Left cardiac atrium (tissue), 4 donors: Measurements from ENCODE around the gene KANTR. TPM values are rescaled to one million over a fixed set of nuclear protein-coding genes. Genes with fewer than 3 reads are reported as not detected.
A peak's percentile ranks its signal among the peaks of the same experiment; 100 is the strongest.

Experiments
- ATAC-seq, 2 donors: fragments of 200-7000 bp; cut with Tn5 transposase; one replicate each; pipeline ENCODE4 v1.9.1; 2020; ENCODE audit warnings: mild to moderate bottlenecking in 2 of 2, moderate library complexity in 2 of 2
- DNase-seq: peaks from one replicate; pipeline ENCODE4 v3.0.0-alpha.2; 2020
- intact Hi-C, 2 donors: fragments of 100-400 bp; cut with DNase I; formaldehyde crosslinking; loops; one replicate each; pipeline versions ENCODE4 v1.14.1 to v1.15.1; 2022 to 2023
- long read RNA-seq: library from polyadenylated mRNA; unstranded; transcript quantifications from one replicate; pipeline ENCODE4 v2.0.0, GENCODE V29; 2021
- total RNA-seq, 2 donors: library from RNA; stranded (reverse); fragmentation: NEBNext Ultra II Directional; extraction: Animal tissue kit (Norgen Biotek cat#: 25700); gene quantifications; one replicate each; pipeline ENCODE4 v1.2.1, GENCODE V29; 2021
- donor health status: DM: no; HTN: yes; CAD: no.
- donor health status: DM: no; HTN: yes; CAD: no; lungs with severe emphysema.
- donor health status: DM: yes; HTN: yes; CAD: no.
- donor health status: Dilated cardiomyopathy.

Gene KANTR
- 1 to 10 TPM; 5.4 to 5.7 TPM for total RNA-seq
- long read RNA-seq, result 0 reads

- ATAC-seq (peak; percentile 93 to 95), DNase-seq (peak; percentile 86)
- intact Hi-C loops, result loop anchor here in 1 of 2 donors (1.0 kb wide), 1 partner anchor 23 kb away; no protein-coding TSS in a partner anchor
These were observed at the start of gene KANTR for GRCh38 chrX:53093748-53094581. KANTR (plus strand) TSS chrX:53094142; CDS start chrX:53124273, 30,131 bp downstream.

- no peak for DNase-seq
- ATAC-seq, result no peak
- intact Hi-C loops, result no loop called here
These were observed 48.9 kb upstream of the KANTR start for GRCh38 chrX:53044995-53045394.

GRCh38 chrX:53047228-53047627 is 46.7 kb upstream of the KANTR start:
- intact Hi-C loops, result no loop called here
- no peak for DNase-seq
- ATAC-seq, result no peak

GRCh38 chrX:53048169-53049126 is 45.5 kb upstream of the KANTR start, which contains the start of gene GPR173:
GPR173 (plus strand) TSS chrX:53048789; CDS start chrX:53076622, 27,833 bp downstream.
- intact Hi-C loops, result no loop called here
- ATAC-seq (peak; percentile 90 to 98), DNase-seq (peak; percentile 57)

- ATAC-seq (no peak), DNase-seq (no peak)
- intact Hi-C loops, result no loop called here
These were observed 44.8 kb upstream of the KANTR start for GRCh38 chrX:53049127-53049517.

- no peak for ATAC-seq
- DNase-seq, result no peak
- intact Hi-C loops, result no loop called here
These were observed 43.1 kb upstream of the KANTR start for GRCh38 chrX:53050841-53051240.

GRCh38 chrX:53055244-53055849 is 38.6 kb upstream of the KANTR start:
- ATAC-seq (no peak), DNase-seq (no peak)
- intact Hi-C loops, result no loop called here

GRCh38 chrX:53056292-53056691 is 37.6 kb upstream of the KANTR start:
- no peak for DNase-seq
- intact Hi-C loops, result no loop called here
- no peak for ATAC-seq

GRCh38 chrX:53065104-53065503 is 28.8 kb upstream of the KANTR start:
- intact Hi-C loops, result no loop called here
- no peak for ATAC-seq
- no peak for DNase-seq

- intact Hi-C loops, result loop anchor here in 1 of 2 donors (1.0 kb wide), 1 partner anchor 22 kb away; no protein-coding TSS in a partner anchor
These were observed 22.9 kb upstream of the KANTR start for GRCh38 chrX:53071064-53071463.

GRCh38 chrX:53071604-53072417 is 22.1 kb upstream of the KANTR start:
- ATAC-seq (peak; percentile 84 to 90), DNase-seq (peak; percentile 73)
- intact Hi-C loops, result loop anchor here in 1 of 2 donors (1.0 kb wide), 1 partner anchor 21 kb away; no protein-coding TSS in a partner anchor

More at GRCh38 chrX:53071064-53071463, 22.9 kb upstream of the KANTR start:
- DNase-seq (no peak), ATAC-seq (no peak)

- DNase-seq (no peak), ATAC-seq (peak in 1 of 2 donors; percentile 10)
- intact Hi-C loops, result no loop called here
These were observed 21.4 kb upstream of the KANTR start for GRCh38 chrX:53072418-53073114.

- intact Hi-C loops, result no loop called here
- DNase-seq, result no peak
- ATAC-seq, result no peak
These were observed 20.8 kb upstream of the KANTR start for GRCh38 chrX:53073115-53073586.

GRCh38 chrX:53075011-53075410 is 18.9 kb upstream of the KANTR start:
- intact Hi-C loops, result no loop called here
- ATAC-seq (no peak), DNase-seq (no peak)

- intact Hi-C loops, result no loop called here
- ATAC-seq (no peak), DNase-seq (no peak)
These were observed 17.3 kb upstream of the KANTR start for GRCh38 chrX:53076671-53077070.

GRCh38 chrX:53077207-53078197 is 16.4 kb upstream of the KANTR start:
- ATAC-seq, result no peak
- intact Hi-C loops, result no loop called here
- no peak for DNase-seq
